HL-60 (cell line): ENCODE results near the gene COL4A2.

Experiments
- CTCF ChIP-seq: IDR thresholded peaks from one replicate; pipeline ENCODE4 v1.5.1; 2011; ENCODE audit warnings: low read length, control low read depth, inconsistent platforms; ENCODE audit not compliant: insufficient read depth
- GABPA ChIP-seq: IDR thresholded peaks from 2 replicates; pipeline ENCODE4 v1.6.1; 2012; ENCODE audit warnings: low read depth
- POLR2AphosphoS5 ChIP-seq: IDR thresholded peaks from 2 replicates; pipeline ENCODE4 v1.6.1; 2012; ENCODE audit warnings: low read depth
- REST ChIP-seq: IDR thresholded peaks from 2 replicates; pipeline ENCODE4 v1.6.1; 2012; ENCODE audit warnings: low read depth; ENCODE audit not compliant: insufficient replicate concordance
- SPI1 ChIP-seq: IDR thresholded peaks from 2 replicates; pipeline ENCODE4 v1.6.1; 2012; ENCODE audit warnings: low read depth, mild to moderate bottlenecking, borderline replicate concordance

DNA sequence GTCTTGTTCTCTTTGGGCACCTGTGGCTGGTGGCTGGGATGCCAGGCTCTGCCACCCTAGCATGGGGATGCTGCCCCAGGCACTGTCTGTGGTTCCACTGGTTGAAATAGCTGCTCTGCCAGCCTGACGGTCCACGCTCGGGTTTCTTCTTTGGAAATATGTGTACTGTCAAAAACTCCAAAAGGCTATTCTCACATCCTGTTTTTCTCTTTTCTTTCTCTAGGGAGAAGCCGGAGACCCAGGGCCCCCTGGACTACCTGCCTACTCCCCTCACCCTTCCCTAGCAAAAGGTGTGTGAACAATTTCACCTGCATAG is 139.4 kb downstream of the COL4A2 start:
- no peak for TF ChIP-seq CTCF
- TF ChIP-seq GABPA: no peak
- no peak for TF ChIP-seq POLR2AphosphoS5
- TF ChIP-seq REST: no peak
- TF ChIP-seq SPI1: no peak
